B cell (primary cell): ENCODE results near the gene RPL19. TPM values are rescaled to one million over a fixed set of nuclear protein-coding genes. Genes with fewer than 3 reads are reported as not detected.

Source experiments
- ATAC-seq: fragments of 200-7000 bp; cut with Tn5 transposase; one replicate; pipeline ENCODE4 v1.10.0; 2021; ENCODE audit warnings: low read depth, mild to moderate bottlenecking, moderate number of reproducible peaks, moderate library complexity
- CTCF ChIA-PET: fragments of 350-600 bp; sonication (Branson Sonifier 250); formaldehyde crosslinking; loops from one replicate; lab custom pipeline; 2021; ENCODE audit warnings: antibody characterized with exemption, inconsistent platforms; lab: Charles Lee
- POLR2A ChIA-PET: fragments of 350-600 bp; sonication (Branson Sonifier 250); formaldehyde crosslinking; loops from one replicate; lab custom pipeline; 2021; ENCODE audit warnings: antibody characterized with exemption; lab: Charles Lee
- DNase-seq: peaks from one replicate; pipeline ENCODE4 v3.0.0; 2013
- H2AFZ ChIP-seq: 2 replicates; pipeline ENCODE4 v1.6.1; 2012; ENCODE audit warnings: mild to moderate bottlenecking, low read depth, low read length; ENCODE audit not compliant: insufficient read depth, poor library complexity, severe bottlenecking
- H3K27ac ChIP-seq, 2 donors: 1 replicate in 1 of 2; 2 replicates in 1 of 2; pipeline ENCODE4 v1.5.1; 2012 to 2013; ENCODE audit warnings: low read length in 2 of 2, mild to moderate bottlenecking in 2 of 2, moderate library complexity in 1 of 2
- H3K27me3 ChIP-seq, 4 experiments: fragments of 200-600 bp in 1 of 4; sonication (generic) in 1 of 4; replicated peaks in 1 of 4; 1 replicate in 2 of 4; 2 replicates in 2 of 4; pipeline versions ENCODE4 v1.6.1 to v1.7.0; 2013 to 2016; ENCODE audit warnings: low read length in 3 of 4, mild to moderate bottlenecking in 2 of 4, mixed read lengths in 1 of 4, moderate library complexity in 1 of 4; ENCODE audit not compliant: insufficient read depth in 4 of 4, control insufficient read depth in 3 of 4; ENCODE audit errors: control extremely low read depth in 1 of 4
- H3K36me3 ChIP-seq, 2 experiments: replicated peaks in 1 of 2; 1 replicate in 1 of 2; 2 replicates in 1 of 2; pipeline versions ENCODE4 v1.6.1 to v1.7.1; 2013; ENCODE audit warnings: low read length in 1 of 2; ENCODE audit not compliant: insufficient read depth in 2 of 2, control insufficient read depth in 1 of 2; ENCODE audit errors: control extremely low read depth in 1 of 2, extremely low read depth in 1 of 2
- H3K4me1 ChIP-seq, 2 donors: fragments of 200-600 bp in 1 of 2; sonication (generic) in 1 of 2; 1 replicate in 1 of 2; 2 replicates in 1 of 2; pipeline versions ENCODE4 v1.5.1 to v1.6.1; 2013 to 2017; ENCODE audit warnings: low read length in 2 of 2; ENCODE audit not compliant: control insufficient read depth in 2 of 2, insufficient read depth in 2 of 2
- H3K4me2 ChIP-seq: replicated peaks from 2 replicates; pipeline ENCODE3; 2012; ENCODE audit warnings: mild to moderate bottlenecking, low read depth, low read length; ENCODE audit not compliant: poor library complexity, severe bottlenecking
- H3K4me3 ChIP-seq, 5 experiments: fragments of 200-600 bp in 1 of 5; sonication (generic) in 1 of 5; 1 replicate in 3 of 5; 2 replicates in 2 of 5; pipeline versions ENCODE4 v1.5.1 to v1.7.0; 2011 to 2016; ENCODE audit warnings: low read length in 4 of 5, mild to moderate bottlenecking in 4 of 5, low read depth in 2 of 5, control low read depth in 1 of 5, moderate library complexity in 1 of 5; ENCODE audit not compliant: insufficient read depth in 1 of 5; ENCODE audit errors: control extremely low read depth in 1 of 5, extremely low read depth in 1 of 5
- H3K79me2 ChIP-seq: fragments of 200-600 bp; sonication (generic); one replicate; pipeline ENCODE4 v1.6.0; 2016; ENCODE audit warnings: low read length; ENCODE audit not compliant: control insufficient read depth, insufficient read depth
- H3K9ac ChIP-seq: fragments of 200-600 bp; sonication (generic); 2 replicates; pipeline ENCODE4 v1.6.1; 2017; ENCODE audit warnings: mild to moderate bottlenecking, low read length, moderate library complexity
- H3K9me3 ChIP-seq, 3 donors: one replicate each; pipeline versions ENCODE4 v1.6.1 to v1.7.1; 2013; ENCODE audit warnings: low read length in 2 of 3; ENCODE audit not compliant: control insufficient read depth in 2 of 3, insufficient read depth in 1 of 3; ENCODE audit errors: control extremely low read depth in 1 of 3
- H4K20me1 ChIP-seq: 2 replicates; pipeline ENCODE4 v1.6.0; 2012; ENCODE audit warnings: mild to moderate bottlenecking, low read length; ENCODE audit not compliant: insufficient read depth, control insufficient read depth, poor library complexity, severe bottlenecking
- H3K27ac Mint-ChIP-seq: one replicate; pipeline ENCODE4 v1.8.0; 2021; ENCODE audit warnings: mixed read lengths
- H3K27me3 Mint-ChIP-seq: one replicate; pipeline ENCODE4 v1.8.0; 2021; ENCODE audit warnings: mixed read lengths
- H3K4me1 Mint-ChIP-seq: one replicate; pipeline ENCODE4 v1.8.0; 2021; ENCODE audit warnings: mixed read lengths
- H3K4me3 Mint-ChIP-seq: one replicate; pipeline ENCODE4 v1.8.0; 2021; ENCODE audit warnings: mixed read lengths
- H3K9me3 Mint-ChIP-seq: one replicate; pipeline ENCODE4 v1.8.0; 2022; ENCODE audit warnings: mixed read lengths; ENCODE audit not compliant: insufficient read depth
- CTCF ChIP-seq: fragments of 200-600 bp; IDR thresholded peaks from one replicate; pipeline ENCODE4 v1.8.0; 2022; ENCODE audit warnings: antibody characterized with exemption, mild to moderate bottlenecking
- EZH2 ChIP-seq: IDR thresholded peaks from 2 replicates; pipeline ENCODE4 v1.6.1; 2012; ENCODE audit warnings: borderline replicate concordance, low read depth, mild to moderate bottlenecking, moderate library complexity, low read length; ENCODE audit not compliant: insufficient read depth, poor library complexity, severe bottlenecking
- WGBS: methylation state at CpG from one replicate; pipeline ENCODE4 v1.1.5; 2013; ENCODE audit warnings: missing lambda C conversion rate; ENCODE audit not compliant: insufficient coverage; 5-methylcytosine and 5-hydroxymethylcytosine counted together
- intact Hi-C: fragments of 100-400 bp; cut with micrococcal nuclease; formaldehyde crosslinking; loops from one replicate; pipeline ENCODE4 v1.10.0; 2022
- polyA plus RNA-seq: library from polyadenylated mRNA; depleted of rRNA; stranded (reverse); fragments of >200 nt; gene quantifications from 2 replicates; pipeline ENCODE4 v1.2.3, GENCODE V29; 2012
- total RNA-seq, 2 donors: library from RNA; stranded (reverse); fragments of 120-200 nt in 1 of 2; gene quantifications; 1 replicate in 1 of 2; 2 replicates in 1 of 2; pipeline versions ENCODE4 v1.2.3 to v1.2.4, GENCODE V29; 2013 to 2022

RPL19 gene
- total and polyA plus RNA-seq, 2 donors (not counting 1 experiment from before 2014, with no cell fraction given), result 3,041 to 3,233 TPM

- no peaks in the 10 kb centered on the region for H3K4me1 Mint-ChIP-seq
- Histone ChIP-seq H3K27ac (no peak overlapping the region), H3K79me2 (no peaks in the 10 kb centered on the region), H3K4me1 (no peaks in the 10 kb centered on the region), H3K4me2 (no peak overlapping the region), H3K4me3 (no peak overlapping the region), H3K27me3 (no peaks in the 10 kb centered on the region), H3K36me3 (peaks cover 0 to 2% of the 10 kb centered on the region in 2 experiments), H4K20me1 (no peaks in the 10 kb centered on the region), H3K9me3 (no peaks in the 10 kb centered on the region), H3K9ac (no peak overlapping the region), H2AFZ (no peak overlapping the region)
- DNase-seq, result no peak
- H3K27ac Mint-ChIP-seq, result no peak overlapping the region
- WGBS, result 97% methylated on average over 5 of the region's 5 CpGs
- no peaks in the 10 kb centered on the region for H3K27me3 Mint-ChIP-seq
- no peaks in the 10 kb centered on the region for H3K9me3 Mint-ChIP-seq
- no peak for ATAC-seq
- intact Hi-C loops, result no loop called here
- ChIA-PET POLR2A (no interaction called here), CTCF (interaction anchor here (0.9 to 2.3 kb wide), 3 partner anchors 8 to 200 kb away, joined by 3 to 10 read pairs (median 6); no protein-coding TSS in a partner anchor)
- H3K4me3 Mint-ChIP-seq, result no peak overlapping the region
- TF ChIP-seq CTCF (no peak), EZH2 (no peak)
Observed at GRCh38 chr17:39183045-39183444, 17.0 kb upstream of the RPL19 start.

GRCh38 chr17:39183720-39184119, 16.4 kb upstream of the RPL19 start:
- Histone ChIP-seq H3K4me3 (no peak overlapping the region), H3K4me2 (no peak overlapping the region), H3K4me1 (no peaks in the 10 kb centered on the region), H3K27me3 (no peaks in the 10 kb centered on the region), H3K9me3 (no peaks in the 10 kb centered on the region), H3K27ac (no peak overlapping the region), H3K9ac (no peak overlapping the region), H3K36me3 (peaks cover 0 to 2% of the 10 kb centered on the region in 2 experiments), H4K20me1 (no peaks in the 10 kb centered on the region), H2AFZ (no peak overlapping the region), H3K79me2 (no peaks in the 10 kb centered on the region)
- no peak for TF ChIP-seq CTCF
- TF ChIP-seq EZH2, result no peak
- intact Hi-C loops, result no loop called here
- H3K4me1 Mint-ChIP-seq, result no peaks in the 10 kb centered on the region
- H3K27me3 Mint-ChIP-seq, result no peaks in the 10 kb centered on the region
- CTCF ChIA-PET, result interaction anchor here (0.9 to 2.3 kb wide), 3 partner anchors 9 to 201 kb away, joined by 3 to 10 read pairs (median 6); no protein-coding TSS in a partner anchor
- no peaks in the 10 kb centered on the region for H3K9me3 Mint-ChIP-seq
- H3K27ac Mint-ChIP-seq, result no peak overlapping the region
- no peak for DNase-seq
- POLR2A ChIA-PET, result no interaction called here
- ATAC-seq, result no peak
- no peak overlapping the region for H3K4me3 Mint-ChIP-seq
- 95% methylated on average over 6 of the region's 10 CpGs for WGBS
